Chondrocyte (in vitro differentiated cells): ENCODE measurements around the gene L3MBTL4. TPM values are rescaled to one million over a fixed set of nuclear protein-coding genes. Genes with fewer than 3 reads are reported as not detected.

Source experiments
- DNase-seq: peaks from one replicate; pipeline ENCODE4 v3.0.0; 2021; ENCODE audit warnings: mixed read lengths, low spot score
- H3K27ac Mint-ChIP-seq: one replicate; pipeline ENCODE4 v1.8.0; 2021; ENCODE audit warnings: mild to moderate bottlenecking, moderate library complexity, mixed read lengths; ENCODE audit not compliant: unreplicated experiment
- H3K27me3 Mint-ChIP-seq: 2 replicates; pipeline ENCODE4 v1.8.0; 2021; ENCODE audit warnings: low read depth, mixed read lengths
- H3K36me3 Mint-ChIP-seq: 2 replicates; pipeline ENCODE4 v1.8.0; 2021; ENCODE audit warnings: low read depth, mixed read lengths
- H3K4me1 Mint-ChIP-seq: 2 replicates; pipeline ENCODE4 v1.8.0; 2021; ENCODE audit warnings: low read depth, mild to moderate bottlenecking, mixed read lengths
- H3K4me3 Mint-ChIP-seq: one replicate; pipeline ENCODE4 v1.8.0; 2021; ENCODE audit warnings: mild to moderate bottlenecking, moderate library complexity, mixed read lengths; ENCODE audit not compliant: unreplicated experiment
- H3K9me3 Mint-ChIP-seq: 2 replicates; pipeline ENCODE4 v1.8.0; 2021; ENCODE audit warnings: low read depth, mixed read lengths
- CTCF ChIP-seq: fragments of 200-600 bp; sonication (generic); IDR thresholded peaks from 2 replicates; pipeline ENCODE4 v1.5.0; 2021; ENCODE audit warnings: antibody characterized with exemption, mild to moderate bottlenecking, moderate library complexity
- total RNA-seq: library from RNA; stranded (reverse); gene quantifications from 3 replicates; pipeline ENCODE4 v1.2.1, GENCODE V29; 2021

L3MBTL4 gene
- total RNA-seq, 1 donor from 2014 or later, result 1.0 TPM

GRCh38 chr18:6010284-6010683, 404.4 kb downstream of the L3MBTL4 start:
- Mint-ChIP-seq H3K9me3 (no peaks in the 10 kb centered on the region), H3K4me1 (peaks cover 7% of the 10 kb centered on the region), H3K36me3 (no peaks in the 10 kb centered on the region), H3K27me3 (no peaks in the 10 kb centered on the region), H3K27ac (no peak overlapping the region), H3K4me3 (no peak overlapping the region)
- TF ChIP-seq CTCF, result no peak
- no peak for DNase-seq

- DNase-seq, result no peak
- Mint-ChIP-seq H3K4me1 (peaks cover 7% of the 10 kb centered on the region), H3K27ac (no peak overlapping the region), H3K27me3 (no peaks in the 10 kb centered on the region), H3K4me3 (no peak overlapping the region), H3K9me3 (no peaks in the 10 kb centered on the region), H3K36me3 (no peaks in the 10 kb centered on the region)
- no peak for TF ChIP-seq CTCF
Observed at GRCh38 chr18:6009756-6010155, 405.0 kb downstream of the L3MBTL4 start.

- Mint-ChIP-seq H3K27ac (no peak overlapping the region), H3K9me3 (peaks cover 8% of the 10 kb centered on the region), H3K4me1 (peaks cover 4% of the 10 kb centered on the region), H3K36me3 (peaks cover 2% of the 10 kb centered on the region), H3K4me3 (no peak overlapping the region), H3K27me3 (no peaks in the 10 kb centered on the region)
- DNase-seq, result no peak
- TF ChIP-seq CTCF, result no peak
Observed at GRCh38 chr18:6004683-6005082, 410.0 kb downstream of the L3MBTL4 start.

GRCh38 chr18:6004119-6004518, 410.6 kb downstream of the L3MBTL4 start:
- no peak for DNase-seq
- Mint-ChIP-seq H3K4me1 (peaks cover 4% of the 10 kb centered on the region), H3K27me3 (no peaks in the 10 kb centered on the region), H3K36me3 (peaks cover 2% of the 10 kb centered on the region), H3K9me3 (peaks cover 13% of the 10 kb centered on the region), H3K4me3 (no peak overlapping the region), H3K27ac (no peak overlapping the region)
- TF ChIP-seq CTCF, result no peak

GRCh38 chr18:6001867-6002266, 412.8 kb downstream of the L3MBTL4 start:
- Mint-ChIP-seq H3K36me3 (peaks cover 2% of the 10 kb centered on the region), H3K4me1 (peaks cover 4% of the 10 kb centered on the region), H3K4me3 (no peak overlapping the region), H3K27me3 (no peaks in the 10 kb centered on the region), H3K27ac (no peak overlapping the region), H3K9me3 (peaks cover 13% of the 10 kb centered on the region)
- TF ChIP-seq CTCF, result no peak
- no peak for DNase-seq
